Measurements from ENCODE around the gene RNF207. TPM values are rescaled to one million over a fixed set of nuclear protein-coding genes. Genes with fewer than 3 reads are reported as not detected.
A peak's percentile ranks its signal among the peaks of the same experiment; 100 is the strongest.

The RNF207 gene
- total RNA-seq, 1 experiment from 2014 or later, result 95.4 TPM

GRCh38 chr1:6211731-6212130 lies 5.8 kb downstream of the RNF207 start:
- Histone ChIP-seq H3K9me2 (replicated peaks; ENCODE audit: low read length) (no peaks in the 10 kb centered on the region), H3K9me3 (ENCODE audit: low read length) (no peaks in the 10 kb centered on the region), H3K4me1 (ENCODE audit: insufficient read depth, low read length) (peaks cover 8% of the 10 kb centered on the region; the same call in 1 of the 2 replicates), H3K27me3 (ENCODE audit: low read length) (no peaks in the 10 kb centered on the region), H3K36me3 (ENCODE audit: low read depth, low read length) (peaks cover 48% of the 10 kb centered on the region), H3K4me3 (ENCODE audit: low read length) (no peak overlapping the region), H3K27ac (ENCODE audit: low read length) (no peak overlapping the region), H2AFZ (ENCODE audit: low read length) (no peak overlapping the region), H3K79me2 (ENCODE audit: low read length) (peaks cover 20% of the 10 kb centered on the region), H3F3A (ENCODE audit: low read length, unreplicated experiment) (no peaks in the 10 kb centered on the region), H3K9ac (ENCODE audit: low read length) (no peak overlapping the region), H4K20me1 (ENCODE audit: low read length) (no peaks in the 10 kb centered on the region), H3K4me2 (ENCODE audit: low read length) (no peak overlapping the region)
- POLR2A ChIA-PET (ENCODE audit: unreplicated experiment), result no interaction called here
- no TSS peak for BruUV-seq (replicated peaks)
- TF ChIP-seq EZH2phosphoT487 (IDR thresholded peaks at IDR 0.05; ENCODE audit: borderline replicate concordance, low read length) (no peak), EZH2 (IDR thresholded peaks at IDR 0.05; ENCODE audit: low read length, unreplicated experiment) (no peak), CTCF (conservative IDR thresholded peaks at IDR 0.05; ENCODE audit: low read depth, low read length) (no peak)
- CTCF ChIA-PET, result no interaction called here
- ATAC-seq, result no peak
- no peak for DNase-seq
- intact Hi-C loops (cut with micrococcal nuclease), result no loop called here

GRCh38 chr1:6212193-6212959 lies 6.5 kb downstream of the RNF207 start:
- ATAC-seq, result no peak
- no peaks in the 10 kb centered on the region for H3F3A ChIP-seq (ENCODE audit: low read length, unreplicated experiment)
- no peaks in the 10 kb centered on the region for H4K20me1 ChIP-seq (ENCODE audit: low read length)
- H3K4me1 ChIP-seq (ENCODE audit: insufficient read depth, low read length), result peaks cover 3% of the 10 kb centered on the region; the same call in 1 of the 2 replicates
- TSS peak; percentile 3 for BruUV-seq (replicated peaks)
- H3K9ac ChIP-seq (ENCODE audit: low read length), result no peak overlapping the region
- H3K4me3 ChIP-seq (ENCODE audit: low read length), result no peak overlapping the region
- H3K79me2 ChIP-seq (ENCODE audit: low read length), result peaks cover 14% of the 10 kb centered on the region
- no peak for DNase-seq
- intact Hi-C loops (cut with micrococcal nuclease), result no loop called here
- no peak overlapping the region for H3K27ac ChIP-seq (ENCODE audit: low read length)
- ChIA-PET CTCF (no interaction called here), POLR2A (ENCODE audit: unreplicated experiment) (no interaction called here)
- no peaks in the 10 kb centered on the region for H3K27me3 ChIP-seq (ENCODE audit: low read length)
- TF ChIP-seq EZH2 (IDR thresholded peaks at IDR 0.05; ENCODE audit: low read length, unreplicated experiment) (no peak), CTCF (conservative IDR thresholded peaks at IDR 0.05; ENCODE audit: low read depth, low read length) (no peak), EZH2phosphoT487 (IDR thresholded peaks at IDR 0.05; ENCODE audit: borderline replicate concordance, low read length) (no peak)
- no peaks in the 10 kb centered on the region for H3K9me3 ChIP-seq (ENCODE audit: low read length)
- H2AFZ ChIP-seq (ENCODE audit: low read length), result no peak overlapping the region
- no peak overlapping the region for H3K4me2 ChIP-seq (ENCODE audit: low read length)
- peaks cover 54% of the 10 kb centered on the region for H3K36me3 ChIP-seq (ENCODE audit: low read depth, low read length)
- no peaks in the 10 kb centered on the region for H3K9me2 ChIP-seq (replicated peaks; ENCODE audit: low read length)

All from PC-3 (cell line).